Liver (tissue), 9 donors: ENCODE data around the gene HLA-DOB. TPM values are rescaled to one million over a fixed set of nuclear protein-coding genes. Genes with fewer than 3 reads are reported as not detected.

ENCODE experiments used
- DNase-seq: peaks from one replicate; pipeline ENCODE4 v3.0.0-alpha.2; 2017; ENCODE audit warnings: low spot score
- H3K27ac ChIP-seq, 2 donors: one replicate each; pipeline ENCODE4 v1.7.0; 2013; ENCODE audit warnings: inconsistent platforms in 2 of 2, low read length in 2 of 2, control low read depth in 1 of 2, low read depth in 1 of 2, mild to moderate bottlenecking in 1 of 2
- H3K27me3 ChIP-seq, 4 donors: one replicate each; pipeline versions ENCODE4 v1.6.1 to v1.7.0; 2013; ENCODE audit warnings: low read length in 3 of 4, inconsistent platforms in 1 of 4, mild to moderate bottlenecking in 1 of 4, moderate library complexity in 1 of 4; ENCODE audit not compliant: control insufficient read depth in 4 of 4, insufficient read depth in 4 of 4
- H3K36me3 ChIP-seq, 4 donors: one replicate each; pipeline versions ENCODE4 v1.6.1 to v1.7.0; 2013; ENCODE audit warnings: low read length in 3 of 4, mild to moderate bottlenecking in 3 of 4, low read depth in 1 of 4, moderate library complexity in 1 of 4; ENCODE audit not compliant: control insufficient read depth in 4 of 4, insufficient read depth in 3 of 4
- H3K4me1 ChIP-seq, 4 donors: one replicate each; pipeline versions ENCODE4 v1.6.1 to v1.7.0; 2013; ENCODE audit warnings: low read length in 3 of 4, mild to moderate bottlenecking in 3 of 4, moderate library complexity in 1 of 4; ENCODE audit not compliant: control insufficient read depth in 4 of 4, insufficient read depth in 4 of 4
- H3K4me3 ChIP-seq, 3 donors: one replicate each; pipeline versions ENCODE4 v1.6.1 to v1.7.0; 2013; ENCODE audit warnings: low read length in 3 of 3, control low read depth in 1 of 3, low read depth in 1 of 3, mild to moderate bottlenecking in 1 of 3
- H3K9ac ChIP-seq, 2 donors: one replicate each; pipeline ENCODE4 v1.7.0; 2013; ENCODE audit warnings: low read length in 2 of 2, mild to moderate bottlenecking in 2 of 2, moderate library complexity in 2 of 2, control low read depth in 1 of 2, low read depth in 1 of 2
- H3K9me3 ChIP-seq, 4 donors: one replicate each; pipeline versions ENCODE4 v1.6.1 to v1.7.0; 2013; ENCODE audit warnings: low read length in 3 of 4; ENCODE audit not compliant: control insufficient read depth in 4 of 4
- EGR1 ChIP-seq, 2 donors: IDR thresholded peaks; 2 replicates each; pipeline ENCODE4 v1.6.1; 2016 to 2018; ENCODE audit warnings: antibody characterized with exemption in 2 of 2, low read depth in 2 of 2
- FOXA1 ChIP-seq: IDR thresholded peaks from 2 replicates; pipeline ENCODE4 v1.6.1; 2016; ENCODE audit warnings: antibody characterized with exemption
- FOXA2 ChIP-seq: IDR thresholded peaks from 2 replicates; pipeline ENCODE4 v1.6.1; 2016; ENCODE audit warnings: antibody characterized with exemption
- GABPA ChIP-seq, 2 donors: IDR thresholded peaks in 1 of 2; conservative IDR thresholded peaks in 1 of 2; 2 replicates each; pipeline ENCODE4 v1.6.1; 2016; ENCODE audit warnings: antibody characterized with exemption in 2 of 2, mild to moderate bottlenecking in 1 of 2, moderate library complexity in 1 of 2
- HNF4A ChIP-seq, 2 donors: conservative IDR thresholded peaks; 2 replicates each; pipeline ENCODE4 v1.6.1; 2016; ENCODE audit warnings: antibody characterized with exemption in 2 of 2, mild to moderate bottlenecking in 2 of 2
- HNF4G ChIP-seq: IDR thresholded peaks from 2 replicates; pipeline ENCODE4 v1.6.1; 2016; ENCODE audit warnings: antibody characterized with exemption
- JUND ChIP-seq, 2 donors: IDR thresholded peaks; 2 replicates each; pipeline ENCODE4 v1.6.1; 2016; ENCODE audit warnings: antibody characterized with exemption in 2 of 2
- NR2F2 ChIP-seq: IDR thresholded peaks from 2 replicates; pipeline ENCODE4 v1.6.1; 2016; ENCODE audit warnings: antibody characterized with exemption
- RAD21 ChIP-seq, 2 donors: IDR thresholded peaks; 2 replicates each; pipeline ENCODE4 v1.6.1; 2016; ENCODE audit warnings: antibody characterized with exemption in 2 of 2, mild to moderate bottlenecking in 2 of 2
- RXRA ChIP-seq, 2 donors: IDR thresholded peaks; 2 replicates each; pipeline ENCODE4 v1.6.1; 2017 to 2018; ENCODE audit warnings: antibody characterized with exemption in 2 of 2, mild to moderate bottlenecking in 1 of 2
- SP1 ChIP-seq: IDR thresholded peaks from 2 replicates; pipeline ENCODE4 v1.6.1; 2018; ENCODE audit warnings: antibody characterized with exemption, mild to moderate bottlenecking
- WGBS: extraction: QIAGEN DNeasy Blood & Tissue Kit; methylation state at CpG from one replicate; pipeline ENCODE4 v1.1.7; 2013; 5-methylcytosine and 5-hydroxymethylcytosine counted together
- polyA plus RNA-seq, 2 donors: library from polyadenylated mRNA; stranded (reverse) in 1 of 2; unstranded in 1 of 2; fragments of 200-250 nt in 1 of 2; fragments of >200 nt in 1 of 2; fragmentation: Nextera tagmentation in 1 of 2; extraction: Ambion mirVana in 1 of 2; gene quantifications; one replicate each; pipeline versions ENCODE4 v1.2.1 to v1.2.3, GENCODE V29; 2013 to 2015
- total RNA-seq, 2 donors: library from RNA; depleted of rRNA; stranded (reverse); fragments of >200 nt; gene quantifications; one replicate each; pipeline ENCODE4 v1.2.3, GENCODE V29; 2014
- TF ChIP-seq, protein P1 (sequence below): IDR thresholded peaks from 2 replicates; pipeline ENCODE4 v1.6.1; 2016; ENCODE audit warnings: antibody characterized with exemption
- TF ChIP-seq, protein P2 (sequence below): IDR thresholded peaks from 2 replicates; pipeline ENCODE4 v1.6.1; 2016; ENCODE audit warnings: antibody characterized with exemption, mild to moderate bottlenecking
- TF ChIP-seq, protein P3 (sequence below): IDR thresholded peaks from 2 replicates; pipeline ENCODE4 v1.6.1; 2016; ENCODE audit warnings: antibody characterized with exemption
- donor health status: healthy.
- donor health status: healthy.
- donor health status: healthy.
- donor health status: healthy.
- donor health status: healthy.

Gene HLA-DOB
- total and polyA plus RNA-seq, 4 donors: 0.16 to 0.67 (median 0.25) TPM; not detected in 1

DNA sequence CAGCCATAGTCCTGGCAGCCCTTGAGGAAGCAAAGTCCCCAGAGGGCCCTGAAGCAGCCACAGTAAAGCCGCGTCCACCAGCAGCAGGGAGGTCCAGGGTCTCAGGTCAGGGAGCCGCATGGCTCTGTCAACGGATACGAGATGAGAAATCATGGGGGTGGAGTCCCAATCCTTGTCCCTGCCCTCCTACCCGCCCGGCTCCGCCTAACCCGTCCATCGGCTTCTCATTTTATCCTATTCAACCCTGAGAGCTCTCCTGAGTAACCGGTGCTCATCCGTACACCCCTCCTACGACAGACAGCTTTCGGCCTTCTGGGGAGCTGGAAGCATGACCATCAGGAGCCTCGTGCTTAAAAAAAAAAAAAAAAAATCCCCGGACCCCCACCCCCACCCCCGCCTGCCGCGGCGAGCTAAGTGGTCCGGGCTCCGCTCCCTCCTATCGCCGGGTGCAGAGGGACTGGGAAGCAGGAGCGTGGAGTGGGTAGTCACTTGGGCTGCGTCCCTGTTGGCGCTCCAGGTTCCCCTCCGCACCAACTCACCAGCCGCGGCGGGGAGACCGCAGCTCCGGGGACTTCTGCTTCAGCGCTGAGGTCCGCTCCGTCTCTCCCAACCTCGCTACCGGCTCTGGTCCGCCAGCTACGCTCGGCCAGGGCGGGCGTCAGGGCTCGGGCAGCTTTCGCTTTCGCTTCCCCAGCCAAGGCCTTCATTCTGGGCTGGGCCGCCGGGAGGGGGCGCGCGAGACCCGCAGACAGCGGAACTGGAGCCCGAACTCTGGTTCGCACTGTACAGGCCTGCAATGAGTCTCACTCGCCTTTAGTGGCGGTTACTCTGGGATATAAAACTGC is 21.5 kb upstream of the HLA-DOB start, which contains the start of gene TAP2 (continued):
- TF ChIP-seq, protein P1, sequence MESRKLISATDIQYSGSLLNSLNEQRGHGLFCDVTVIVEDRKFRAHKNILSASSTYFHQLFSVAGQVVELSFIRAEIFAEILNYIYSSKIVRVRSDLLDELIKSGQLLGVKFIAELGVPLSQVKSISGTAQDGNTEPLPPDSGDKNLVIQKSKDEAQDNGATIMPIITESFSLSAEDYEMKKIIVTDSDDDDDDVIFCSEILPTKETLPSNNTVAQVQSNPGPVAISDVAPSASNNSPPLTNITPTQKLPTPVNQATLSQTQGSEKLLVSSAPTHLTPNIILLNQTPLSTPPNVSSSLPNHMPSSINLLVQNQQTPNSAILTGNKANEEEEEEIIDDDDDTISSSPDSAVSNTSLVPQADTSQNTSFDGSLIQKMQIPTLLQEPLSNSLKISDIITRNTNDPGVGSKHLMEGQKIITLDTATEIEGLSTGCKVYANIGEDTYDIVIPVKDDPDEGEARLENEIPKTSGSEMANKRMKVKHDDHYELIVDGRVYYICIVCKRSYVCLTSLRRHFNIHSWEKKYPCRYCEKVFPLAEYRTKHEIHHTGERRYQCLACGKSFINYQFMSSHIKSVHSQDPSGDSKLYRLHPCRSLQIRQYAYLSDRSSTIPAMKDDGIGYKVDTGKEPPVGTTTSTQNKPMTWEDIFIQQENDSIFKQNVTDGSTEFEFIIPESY: no peak

DNA sequence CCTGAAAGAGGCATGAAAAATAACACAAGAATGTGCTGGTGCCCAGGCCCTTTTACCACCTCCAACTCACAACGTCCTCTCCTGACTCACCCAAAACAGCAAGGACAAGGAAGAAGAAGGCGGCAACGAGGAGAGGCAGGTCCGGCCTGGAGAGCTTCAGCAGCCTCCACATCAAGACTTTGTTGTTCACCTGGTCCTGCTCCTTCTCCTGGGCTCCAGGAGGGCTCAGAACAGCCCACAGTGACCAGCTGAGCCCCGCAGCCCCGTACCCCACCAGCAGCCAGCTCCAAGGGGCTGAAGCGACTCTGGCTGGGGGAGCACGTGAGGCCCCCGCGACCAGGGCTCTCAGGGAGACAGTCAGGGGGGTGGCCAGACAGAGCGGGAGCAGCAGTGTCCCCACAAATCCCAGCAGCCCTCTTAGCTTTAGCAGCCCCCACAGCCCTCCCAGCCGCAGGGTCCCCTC is 20.9 kb upstream of the HLA-DOB start:
- Histone ChIP-seq H3K27me3 (no peaks in the 10 kb centered on the region), H3K9me3 (no peaks in the 10 kb centered on the region), H3K27ac (peak overlapping the region; percentile 78 to 94), H3K4me1 (peaks cover 7 to 32% (median 15%) of the 10 kb centered on the region in 4 donors), H3K9ac (peak overlapping the region in 1 of 2 donors; percentile 47), H3K4me3 (peak overlapping the region; percentile 67 to 93 (median 87)), H3K36me3 (peaks cover 0 to 14% (median 9%) of the 10 kb centered on the region in 4 donors)
- DNase-seq: no peak
- WGBS: 48% methylated on average over 12 of the region's 12 CpGs
- TF ChIP-seq, protein P2, sequence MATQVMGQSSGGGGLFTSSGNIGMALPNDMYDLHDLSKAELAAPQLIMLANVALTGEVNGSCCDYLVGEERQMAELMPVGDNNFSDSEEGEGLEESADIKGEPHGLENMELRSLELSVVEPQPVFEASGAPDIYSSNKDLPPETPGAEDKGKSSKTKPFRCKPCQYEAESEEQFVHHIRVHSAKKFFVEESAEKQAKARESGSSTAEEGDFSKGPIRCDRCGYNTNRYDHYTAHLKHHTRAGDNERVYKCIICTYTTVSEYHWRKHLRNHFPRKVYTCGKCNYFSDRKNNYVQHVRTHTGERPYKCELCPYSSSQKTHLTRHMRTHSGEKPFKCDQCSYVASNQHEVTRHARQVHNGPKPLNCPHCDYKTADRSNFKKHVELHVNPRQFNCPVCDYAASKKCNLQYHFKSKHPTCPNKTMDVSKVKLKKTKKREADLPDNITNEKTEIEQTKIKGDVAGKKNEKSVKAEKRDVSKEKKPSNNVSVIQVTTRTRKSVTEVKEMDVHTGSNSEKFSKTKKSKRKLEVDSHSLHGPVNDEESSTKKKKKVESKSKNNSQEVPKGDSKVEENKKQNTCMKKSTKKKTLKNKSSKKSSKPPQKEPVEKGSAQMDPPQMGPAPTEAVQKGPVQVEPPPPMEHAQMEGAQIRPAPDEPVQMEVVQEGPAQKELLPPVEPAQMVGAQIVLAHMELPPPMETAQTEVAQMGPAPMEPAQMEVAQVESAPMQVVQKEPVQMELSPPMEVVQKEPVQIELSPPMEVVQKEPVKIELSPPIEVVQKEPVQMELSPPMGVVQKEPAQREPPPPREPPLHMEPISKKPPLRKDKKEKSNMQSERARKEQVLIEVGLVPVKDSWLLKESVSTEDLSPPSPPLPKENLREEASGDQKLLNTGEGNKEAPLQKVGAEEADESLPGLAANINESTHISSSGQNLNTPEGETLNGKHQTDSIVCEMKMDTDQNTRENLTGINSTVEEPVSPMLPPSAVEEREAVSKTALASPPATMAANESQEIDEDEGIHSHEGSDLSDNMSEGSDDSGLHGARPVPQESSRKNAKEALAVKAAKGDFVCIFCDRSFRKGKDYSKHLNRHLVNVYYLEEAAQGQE: no peak
- TF ChIP-seq EGR1 (IDR thresholded peaks at IDR 0.05; ENCODE audit: low read depth in 2 of 2) (no peak), JUND (IDR thresholded peaks at IDR 0.05) (no peak)

DNA sequence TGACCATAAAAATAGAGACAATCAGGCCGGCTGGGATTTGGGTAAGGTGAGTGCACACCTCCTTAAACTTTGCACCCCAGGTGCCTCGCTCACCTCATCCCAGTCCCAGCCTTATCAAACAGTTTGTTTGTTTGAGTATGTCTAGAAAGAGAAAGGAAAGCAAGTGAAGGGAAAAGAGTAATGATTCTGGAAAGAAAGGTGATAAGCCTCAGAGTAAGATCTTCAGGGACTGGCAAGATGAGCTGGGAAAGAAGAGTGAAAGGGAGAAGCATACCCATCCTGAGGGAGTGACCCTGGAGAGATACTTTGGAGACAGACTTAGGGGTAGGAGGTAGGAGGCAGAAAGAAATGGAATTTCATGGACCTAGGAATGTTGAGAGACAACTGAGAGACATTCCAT is 20.1 kb upstream of the HLA-DOB start:
- WGBS: 86% methylated on average over 2 of the region's 2 CpGs
- H3K36me3 ChIP-seq: peaks cover 0 to 14% (median 11%) of the 10 kb centered on the region in 4 donors
- H3K27ac ChIP-seq: no peak overlapping the region
- no peak overlapping the region for H3K9ac ChIP-seq
- H3K9me3 ChIP-seq: no peaks in the 10 kb centered on the region
- H3K4me3 ChIP-seq: no peak overlapping the region
- no peak for TF ChIP-seq GABPA (IDR thresholded peaks at IDR 0.05 in 1 of 2, conservative IDR thresholded peaks at IDR 0.05 in 1 of 2)
- H3K27me3 ChIP-seq: no peaks in the 10 kb centered on the region
- no peak for DNase-seq
- peaks cover 6 to 24% (median 9%) of the 10 kb centered on the region in 4 donors for H3K4me1 ChIP-seq

DNA sequence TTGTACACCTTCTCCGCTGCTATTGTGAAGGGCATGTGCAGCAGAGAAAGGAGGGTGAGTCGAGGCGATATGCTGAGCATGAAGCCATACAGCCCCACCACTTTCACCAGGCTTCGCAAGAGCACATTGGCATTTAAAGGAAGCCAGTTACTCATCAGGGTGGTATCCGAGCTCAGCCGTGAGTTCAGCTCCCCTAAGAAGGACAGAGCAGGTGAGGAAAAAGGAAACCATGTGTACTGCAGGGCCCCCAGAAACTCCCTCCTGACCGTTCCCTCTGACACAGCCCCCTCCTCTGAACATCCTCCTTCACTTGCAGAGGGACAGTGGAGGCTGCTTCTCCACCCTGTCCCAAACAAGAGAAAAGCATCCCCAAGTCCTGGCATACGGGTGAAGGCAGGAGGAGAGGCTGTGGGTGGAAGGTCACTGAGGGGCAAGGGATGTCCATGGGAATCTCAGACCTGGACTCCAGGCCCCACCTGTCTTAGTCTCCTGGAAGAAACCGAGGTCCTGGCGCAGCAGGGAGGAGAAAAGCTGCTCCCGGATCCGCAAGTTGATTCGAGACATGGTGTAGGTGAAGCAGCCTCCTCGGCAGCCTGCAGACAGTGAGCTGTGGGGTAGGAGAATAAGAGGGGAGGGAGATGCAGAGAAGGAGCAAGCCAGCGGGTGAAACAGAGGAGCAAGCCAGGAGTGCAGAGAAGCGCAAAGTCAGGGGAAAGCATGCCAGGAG is 18.5 kb upstream of the HLA-DOB start:
- Histone ChIP-seq H3K36me3 (peaks cover 2 to 23% (median 16%) of the 10 kb centered on the region in 4 donors), H3K27ac (no peak overlapping the region), H3K9ac (no peak overlapping the region), H3K9me3 (no peaks in the 10 kb centered on the region), H3K4me1 (peaks cover 4 to 11% (median 5%) of the 10 kb centered on the region in 4 donors), H3K27me3 (no peaks in the 10 kb centered on the region), H3K4me3 (no peak overlapping the region)
- DNase-seq: no peak
- WGBS: 97% methylated on average over 16 of the region's 16 CpGs
- TF ChIP-seq JUND (IDR thresholded peaks at IDR 0.05): no peak
- no peak for TF ChIP-seq EGR1 (IDR thresholded peaks at IDR 0.05; ENCODE audit: low read depth in 2 of 2)
- TF ChIP-seq FOXA2: no peak
- TF ChIP-seq FOXA1: no peak
- TF ChIP-seq, protein P2: no peak
- no peak for TF ChIP-seq NR2F2
- TF ChIP-seq, protein P3, sequence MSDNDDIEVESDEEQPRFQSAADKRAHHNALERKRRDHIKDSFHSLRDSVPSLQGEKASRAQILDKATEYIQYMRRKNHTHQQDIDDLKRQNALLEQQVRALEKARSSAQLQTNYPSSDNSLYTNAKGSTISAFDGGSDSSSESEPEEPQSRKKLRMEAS: no peak
- no peak for TF ChIP-seq HNF4G
- no peak for TF ChIP-seq RAD21 (IDR thresholded peaks at IDR 0.05)
- TF ChIP-seq SP1: no peak
- TF ChIP-seq HNF4A (conservative IDR thresholded peaks at IDR 0.05): no peak
- TF ChIP-seq RXRA (IDR thresholded peaks at IDR 0.05): no peak
